Activated B cell treated with CpG ODN at 0.5 μM for 24 hours (primary cell): ENCODE results near the gene FMN1. TPM values are rescaled to one million over a fixed set of nuclear protein-coding genes. Genes with fewer than 3 reads are reported as not detected.

Experiments
- ATAC-seq: fragments of 200-7000 bp; cut with Tn5 transposase; one replicate; pipeline ENCODE4 v1.10.0; 2021; ENCODE audit warnings: low read depth, mild to moderate bottlenecking, moderate library complexity
- CTCF ChIA-PET: fragments of 350-600 bp; sonication (Branson Sonifier 250); formaldehyde crosslinking; loops from one replicate; lab custom pipeline; 2021; ENCODE audit warnings: antibody characterized with exemption; lab: Charles Lee
- POLR2A ChIA-PET: fragments of 350-600 bp; sonication (Branson Sonifier 250); formaldehyde crosslinking; loops from one replicate; lab custom pipeline; 2021; ENCODE audit warnings: antibody characterized with exemption; lab: Charles Lee
- DNase-seq: peaks from one replicate; pipeline ENCODE4 v3.0.0; 2022
- H3K27ac Mint-ChIP-seq: one replicate; pipeline ENCODE4 v1.8.0; 2020; ENCODE audit warnings: mixed read lengths
- H3K27me3 Mint-ChIP-seq: one replicate; pipeline ENCODE4 v1.8.0; 2021; ENCODE audit warnings: mixed read lengths
- H3K36me3 Mint-ChIP-seq: one replicate; pipeline ENCODE4 v1.8.0; 2021; ENCODE audit warnings: low read depth, mixed read lengths
- H3K4me1 Mint-ChIP-seq: one replicate; pipeline ENCODE4 v1.8.0; 2021; ENCODE audit warnings: mixed read lengths
- H3K4me3 Mint-ChIP-seq: one replicate; pipeline ENCODE4 v1.8.0; 2020; ENCODE audit warnings: mild to moderate bottlenecking, mixed read lengths
- H3K9me3 Mint-ChIP-seq: one replicate; pipeline ENCODE4 v1.8.0; 2020; ENCODE audit warnings: mixed read lengths
- CTCF ChIP-seq: fragments of 200-600 bp; IDR thresholded peaks from one replicate; pipeline ENCODE4 v1.8.0; 2022; ENCODE audit warnings: antibody characterized with exemption, mild to moderate bottlenecking
- intact Hi-C: fragments of 100-400 bp; cut with micrococcal nuclease; formaldehyde crosslinking; loops from one replicate; pipeline ENCODE4 v1.15.1; 2024
- total RNA-seq: library from RNA; stranded (reverse); gene quantifications from 2 replicates; pipeline ENCODE4 v1.2.3, GENCODE V29; 2022

Gene FMN1
- total RNA-seq, 1 donor from 2014 or later: 0.80 TPM

- DNase-seq (no peak), ATAC-seq (no peak)
- POLR2A ChIA-PET: no interaction called here
- CTCF ChIA-PET: no interaction called here
- Mint-ChIP-seq H3K36me3 (no peaks in the 10 kb centered on the region), H3K27ac (no peak overlapping the region), H3K4me1 (no peaks in the 10 kb centered on the region), H3K9me3 (no peaks in the 10 kb centered on the region), H3K27me3 (peaks cover 3% of the 10 kb centered on the region), H3K4me3 (no peak overlapping the region)
- no peak for TF ChIP-seq CTCF
- intact Hi-C loops: no loop called here
These were observed 165.3 kb downstream of the FMN1 start for GRCh38 chr15:33029109-33029652.

GRCh38 chr15:33028495-33028894 is 166.0 kb downstream of the FMN1 start:
- no peak overlapping the region for H3K27ac Mint-ChIP-seq
- ChIA-PET CTCF (no interaction called here), POLR2A (no interaction called here)
- no peaks in the 10 kb centered on the region for H3K4me1 Mint-ChIP-seq
- DNase-seq (no peak), ATAC-seq (no peak)
- peaks cover 3% of the 10 kb centered on the region for H3K27me3 Mint-ChIP-seq
- no peaks in the 10 kb centered on the region for H3K36me3 Mint-ChIP-seq
- H3K4me3 Mint-ChIP-seq: no peak overlapping the region
- TF ChIP-seq CTCF: no peak
- intact Hi-C loops: no loop called here
- H3K9me3 Mint-ChIP-seq: no peaks in the 10 kb centered on the region

GRCh38 chr15:33027306-33028035 is 167.0 kb downstream of the FMN1 start:
- H3K4me1 Mint-ChIP-seq: no peaks in the 10 kb centered on the region
- intact Hi-C loops: no loop called here
- no peaks in the 10 kb centered on the region for H3K9me3 Mint-ChIP-seq
- DNase-seq (no peak), ATAC-seq (no peak)
- H3K4me3 Mint-ChIP-seq: no peak overlapping the region
- POLR2A ChIA-PET: no interaction called here
- H3K27me3 Mint-ChIP-seq: peaks cover 7% of the 10 kb centered on the region
- H3K27ac Mint-ChIP-seq: no peak overlapping the region
- CTCF ChIA-PET: interaction anchor here (0.7 kb wide), 1 partner anchor 71 kb away, joined by 3 read pairs; no protein-coding TSS in a partner anchor
- H3K36me3 Mint-ChIP-seq: no peaks in the 10 kb centered on the region
- no peak for TF ChIP-seq CTCF

GRCh38 chr15:33026614-33027013 is 167.9 kb downstream of the FMN1 start:
- peaks cover 10% of the 10 kb centered on the region for H3K27me3 Mint-ChIP-seq
- no peak for ATAC-seq
- no peaks in the 10 kb centered on the region for H3K36me3 Mint-ChIP-seq
- ChIA-PET CTCF (interaction anchor here (0.7 kb wide), 1 partner anchor 70 kb away, joined by 3 read pairs; no protein-coding TSS in a partner anchor), POLR2A (no interaction called here)
- no peaks in the 10 kb centered on the region for H3K4me1 Mint-ChIP-seq
- DNase-seq: no peak
- intact Hi-C loops: no loop called here
- H3K4me3 Mint-ChIP-seq: no peak overlapping the region
- TF ChIP-seq CTCF: no peak
- H3K27ac Mint-ChIP-seq: no peak overlapping the region
- H3K9me3 Mint-ChIP-seq: no peaks in the 10 kb centered on the region

GRCh38 chr15:33022629-33023028 is 171.9 kb downstream of the FMN1 start:
- no peak for ATAC-seq
- Mint-ChIP-seq H3K36me3 (no peaks in the 10 kb centered on the region), H3K9me3 (no peaks in the 10 kb centered on the region), H3K4me3 (no peak overlapping the region), H3K27ac (no peak overlapping the region), H3K4me1 (no peaks in the 10 kb centered on the region), H3K27me3 (peaks cover 10% of the 10 kb centered on the region)
- POLR2A ChIA-PET: no interaction called here
- CTCF ChIA-PET: interaction anchor here (1.0 kb wide), 1 partner anchor 678 kb away, joined by 5 read pairs; no protein-coding TSS in a partner anchor
- no peak for TF ChIP-seq CTCF
- DNase-seq: no peak
- intact Hi-C loops: loop anchor here (1.0 to 2.0 kb wide), 2 partner anchors 110 to 678 kb away; no protein-coding TSS in a partner anchor
